Left hindlimb (tissue), 1 donor: ENCODE measurements around the gene CZIB.

Experiments
- DNase-seq: peaks from one replicate; pipeline ENCODE4 v3.0.0-alpha.2; 2018

The CZIB gene

DNA sequence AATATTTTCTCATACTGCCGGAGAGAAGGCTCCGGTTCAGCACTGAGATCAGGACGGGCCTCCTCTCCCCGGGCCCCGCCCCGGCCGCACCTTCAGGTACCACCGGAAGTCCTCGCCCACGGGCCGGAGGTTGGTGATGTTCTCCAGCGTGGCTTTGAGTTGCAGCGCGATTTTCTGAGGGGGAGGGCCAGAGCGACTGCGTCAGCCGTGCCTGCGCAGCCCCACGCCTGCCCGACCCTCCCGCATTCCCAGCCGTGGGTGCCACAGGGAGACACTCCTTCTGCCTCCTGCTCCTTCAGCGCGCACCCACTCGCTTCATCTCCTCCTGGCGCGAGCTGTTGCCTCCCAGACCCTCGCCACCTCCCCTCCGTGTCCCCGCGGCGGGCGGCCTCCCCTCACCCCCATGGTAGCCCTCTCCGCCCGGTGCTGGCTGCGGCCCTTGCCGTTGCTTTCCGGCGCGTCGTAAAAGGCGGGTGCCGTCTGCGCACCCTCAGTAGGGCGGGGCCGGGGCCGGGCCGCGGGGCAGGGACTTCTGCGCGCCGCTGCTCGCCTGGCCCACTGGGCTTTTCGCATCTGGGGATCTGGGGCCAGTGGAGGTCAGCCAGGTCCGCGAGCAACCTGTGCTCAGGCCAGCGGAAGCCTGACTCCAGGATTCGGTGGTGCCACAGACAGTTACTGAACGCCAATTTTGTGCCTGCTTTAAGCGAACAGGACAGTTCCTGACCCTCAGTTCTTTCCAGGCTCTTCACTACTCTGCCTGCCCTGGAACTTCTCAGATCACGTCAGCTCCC, at the start of gene CZIB:
Gene CZIB (minus strand): TSS at position 464 of the 791 bp plus-strand sequence. CDS start 59 bp downstream, at position 405.
- DNase-seq: peak; percentile 94

DNA sequence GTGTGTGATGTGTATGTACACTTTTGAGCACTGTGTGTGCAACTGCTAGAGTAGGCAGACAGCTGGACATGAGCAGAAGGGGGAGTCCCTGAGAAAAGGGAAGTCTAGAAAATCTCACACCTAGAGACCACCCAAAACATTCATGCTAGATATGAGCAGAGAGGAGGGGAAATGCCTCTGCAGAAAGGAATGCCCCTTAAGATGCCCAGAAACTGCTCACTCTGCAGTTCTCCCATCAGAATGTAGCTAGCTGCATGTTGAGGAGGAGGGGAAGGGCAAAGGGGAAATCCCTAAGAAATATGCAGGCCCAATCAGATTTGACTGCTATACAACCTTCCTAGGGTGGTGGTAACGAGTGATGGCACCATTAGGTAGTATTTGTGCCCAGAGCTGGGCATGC, 49.7 kb upstream of the CZIB start:
- DNase-seq: no peak

DNA sequence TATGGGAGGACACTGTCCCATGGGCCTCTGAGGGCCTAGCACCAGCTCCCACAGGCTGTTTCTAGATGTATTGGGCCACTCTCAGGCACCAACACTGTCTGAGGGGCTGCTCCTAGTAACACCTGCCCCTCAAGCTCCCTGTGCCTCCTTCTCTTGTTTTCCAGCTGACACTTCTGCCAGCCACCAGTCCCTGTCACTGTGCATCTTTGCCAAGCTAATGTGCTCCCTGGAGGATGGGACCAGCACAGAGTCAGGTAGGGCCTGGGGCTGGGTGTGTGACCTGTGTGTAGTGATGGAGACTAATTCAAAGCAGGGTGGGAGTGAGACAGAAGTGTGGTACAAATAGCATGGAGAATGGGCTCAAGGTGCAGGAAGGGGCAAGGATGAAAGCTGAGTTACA, 47.3 kb upstream of the CZIB start:
- DNase-seq: no peak

DNA sequence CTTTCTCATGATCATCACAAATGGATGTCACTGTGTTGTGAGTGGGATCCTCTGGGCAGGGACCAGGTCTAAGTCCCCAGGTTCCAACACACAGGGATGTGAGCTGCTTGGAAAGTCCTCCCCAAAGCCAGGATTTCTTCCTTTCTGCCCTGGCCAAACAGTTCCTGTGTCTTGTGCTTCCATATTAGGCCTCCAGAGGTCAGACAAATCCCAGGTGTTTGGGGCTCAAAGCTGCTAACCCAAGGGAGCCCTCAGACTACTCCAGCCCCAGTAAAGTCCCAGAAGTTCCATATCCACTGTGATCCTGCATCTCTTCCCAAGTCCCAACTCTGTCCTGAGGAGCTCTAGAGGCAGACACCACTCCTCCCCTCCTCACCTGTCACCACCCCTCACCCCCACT, 45.6 kb upstream of the CZIB start:
- no peak for DNase-seq

DNA sequence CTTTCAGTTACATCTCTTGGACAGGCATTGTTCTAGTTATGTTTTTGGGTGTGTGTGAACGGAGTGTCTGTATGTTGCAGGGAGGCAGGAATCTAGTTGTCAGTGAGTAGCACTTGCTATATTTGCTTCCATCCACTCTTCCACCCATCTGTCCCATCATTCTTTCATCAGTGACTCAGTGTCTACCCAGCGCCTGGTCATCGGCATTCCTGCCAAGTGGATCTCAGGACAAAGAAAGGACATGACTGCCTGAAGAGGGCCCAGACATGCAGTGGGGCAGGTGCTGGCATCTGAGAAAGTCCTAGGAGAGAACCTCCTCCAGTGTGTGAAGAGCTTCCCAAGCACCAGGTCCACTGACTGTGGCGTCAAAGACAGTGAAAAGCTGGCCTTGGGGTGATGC, 45.1 kb upstream of the CZIB start:
- DNase-seq: no peak

DNA sequence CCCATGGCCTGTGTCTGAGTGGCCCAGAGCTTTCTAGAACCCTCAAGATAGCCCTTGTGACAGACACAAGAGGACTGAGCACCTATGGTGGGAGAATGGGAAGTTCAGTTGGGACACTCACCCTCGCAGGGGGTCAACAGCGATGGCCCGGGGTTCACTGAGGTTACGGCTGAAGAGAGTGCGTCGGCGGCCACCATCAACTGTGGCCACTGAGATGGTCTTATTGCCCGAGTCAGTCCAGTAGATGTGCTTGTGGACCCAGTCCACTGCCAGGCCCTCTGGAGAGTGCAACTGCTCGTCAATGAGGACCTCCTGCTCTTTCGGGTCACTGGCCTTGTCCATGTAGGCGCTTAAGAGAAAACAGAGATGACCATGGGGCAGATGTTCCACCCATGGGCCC, 43.6 kb upstream of the CZIB start:
- DNase-seq: no peak

DNA sequence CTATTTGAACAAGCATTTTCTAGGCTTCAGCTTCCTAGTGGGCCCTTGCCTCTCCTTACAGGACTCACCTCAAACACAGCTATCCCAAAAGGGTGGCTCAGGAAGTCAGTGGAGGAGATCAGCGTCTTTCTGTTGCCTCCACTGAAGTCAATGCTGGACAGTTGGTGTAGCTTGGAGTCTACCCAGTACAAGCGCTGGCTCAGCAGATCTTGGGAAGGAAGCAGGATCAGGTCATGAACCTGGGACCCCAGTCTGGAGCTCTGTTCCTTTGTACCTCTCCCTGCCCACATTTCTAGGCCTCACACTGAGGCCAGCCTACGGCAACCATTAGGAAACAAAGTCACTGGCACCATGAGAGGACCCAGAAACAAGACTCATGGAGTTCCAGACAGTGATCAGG, 41.6 kb upstream of the CZIB start:
- no peak for DNase-seq

DNA sequence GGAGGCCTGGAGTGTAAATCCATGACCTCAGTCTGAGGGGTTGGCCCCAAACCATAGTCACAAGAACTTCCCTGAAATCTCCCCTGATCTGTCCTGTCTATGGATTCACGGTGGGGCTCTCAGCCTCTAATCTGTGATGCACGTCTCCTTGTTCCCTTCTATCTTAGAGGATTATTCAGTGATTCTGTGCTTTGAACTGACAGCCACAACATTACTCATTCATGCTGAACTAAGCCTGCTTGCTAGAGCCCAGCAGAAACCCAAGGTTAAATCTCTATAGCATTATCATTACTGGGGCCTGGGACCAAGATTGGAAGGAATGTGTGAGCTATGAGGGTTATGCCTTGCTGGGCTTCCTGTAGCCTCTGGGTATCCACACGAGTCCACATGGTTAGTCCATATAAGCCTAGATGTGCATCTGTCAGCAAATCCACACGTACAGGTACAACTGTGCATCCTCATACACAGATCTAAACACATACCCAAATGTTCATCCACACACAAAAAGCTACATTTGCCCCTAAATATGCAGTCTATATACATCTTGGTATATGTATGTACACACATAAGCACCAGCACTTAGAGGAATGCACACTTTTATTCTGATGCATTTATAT, 40.3 kb upstream of the CZIB start:
- no peak for DNase-seq

DNA sequence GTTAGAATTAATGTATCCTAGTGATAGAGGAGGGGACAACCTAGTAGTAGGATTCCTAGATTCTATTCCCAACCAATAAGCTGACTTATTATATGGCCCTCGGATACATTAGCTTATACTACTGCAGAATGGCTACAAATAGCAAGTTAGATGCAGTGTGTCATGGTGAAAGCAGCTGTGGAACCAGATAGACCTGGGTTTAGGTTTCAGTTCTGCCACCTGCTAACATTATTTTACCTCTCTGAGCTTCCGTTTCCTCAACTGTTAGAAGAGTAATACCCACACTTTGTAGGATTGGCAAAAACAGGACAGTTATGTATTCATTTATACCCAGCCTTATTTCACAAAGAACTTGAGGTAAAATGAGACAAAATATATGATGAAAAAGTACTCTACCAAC, 39.5 kb upstream of the CZIB start:
- no peak for DNase-seq

DNA sequence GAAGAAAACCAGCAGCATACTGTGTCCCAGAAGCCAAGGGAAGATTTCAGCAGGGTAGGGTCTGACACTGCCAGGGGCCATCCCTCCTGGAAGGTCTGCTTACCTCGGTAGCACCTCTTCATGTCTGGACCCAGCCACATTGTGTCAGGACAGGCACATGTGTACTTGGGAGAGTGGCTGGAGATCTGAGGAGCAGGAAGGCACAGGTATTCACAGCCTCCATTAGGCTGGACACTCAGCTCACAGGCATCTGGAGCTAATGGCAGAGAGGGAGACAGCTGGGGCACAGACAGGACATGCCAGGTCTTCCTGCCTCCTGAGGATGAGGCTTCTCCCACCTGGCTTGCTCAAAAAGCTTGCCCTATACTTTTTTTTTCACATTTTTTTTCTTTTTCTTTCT, 37.8 kb upstream of the CZIB start:
- DNase-seq: no peak

DNA sequence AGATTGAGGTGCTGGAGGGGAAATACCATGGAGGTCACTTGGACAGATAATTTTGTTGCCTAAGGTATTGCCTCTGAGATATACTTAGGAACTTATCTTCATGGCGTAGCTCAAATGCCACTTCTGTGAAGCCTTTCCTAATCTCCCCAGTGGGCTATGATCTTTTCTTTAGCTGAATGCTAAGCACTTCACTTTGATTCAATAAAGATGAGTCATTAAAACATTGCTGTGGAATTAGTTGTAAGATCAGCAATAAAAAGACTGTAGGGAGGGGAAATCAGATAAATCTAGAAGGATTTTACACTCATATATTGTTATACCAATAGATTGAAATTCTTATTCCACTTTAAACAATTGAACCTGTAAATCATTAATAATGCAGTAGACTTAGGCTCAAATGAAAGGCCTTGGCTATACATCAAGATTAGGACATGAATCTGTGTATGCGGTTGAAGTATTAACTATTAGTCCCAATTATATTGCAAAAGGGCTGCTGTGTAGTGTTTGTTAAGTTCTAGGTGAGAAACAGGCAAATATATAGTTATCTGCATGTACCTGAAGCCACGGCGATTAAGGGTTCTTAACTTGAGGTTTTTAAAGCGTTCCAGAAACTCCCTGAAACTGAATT, 37.1 kb upstream of the CZIB start:
- DNase-seq: no peak

DNA sequence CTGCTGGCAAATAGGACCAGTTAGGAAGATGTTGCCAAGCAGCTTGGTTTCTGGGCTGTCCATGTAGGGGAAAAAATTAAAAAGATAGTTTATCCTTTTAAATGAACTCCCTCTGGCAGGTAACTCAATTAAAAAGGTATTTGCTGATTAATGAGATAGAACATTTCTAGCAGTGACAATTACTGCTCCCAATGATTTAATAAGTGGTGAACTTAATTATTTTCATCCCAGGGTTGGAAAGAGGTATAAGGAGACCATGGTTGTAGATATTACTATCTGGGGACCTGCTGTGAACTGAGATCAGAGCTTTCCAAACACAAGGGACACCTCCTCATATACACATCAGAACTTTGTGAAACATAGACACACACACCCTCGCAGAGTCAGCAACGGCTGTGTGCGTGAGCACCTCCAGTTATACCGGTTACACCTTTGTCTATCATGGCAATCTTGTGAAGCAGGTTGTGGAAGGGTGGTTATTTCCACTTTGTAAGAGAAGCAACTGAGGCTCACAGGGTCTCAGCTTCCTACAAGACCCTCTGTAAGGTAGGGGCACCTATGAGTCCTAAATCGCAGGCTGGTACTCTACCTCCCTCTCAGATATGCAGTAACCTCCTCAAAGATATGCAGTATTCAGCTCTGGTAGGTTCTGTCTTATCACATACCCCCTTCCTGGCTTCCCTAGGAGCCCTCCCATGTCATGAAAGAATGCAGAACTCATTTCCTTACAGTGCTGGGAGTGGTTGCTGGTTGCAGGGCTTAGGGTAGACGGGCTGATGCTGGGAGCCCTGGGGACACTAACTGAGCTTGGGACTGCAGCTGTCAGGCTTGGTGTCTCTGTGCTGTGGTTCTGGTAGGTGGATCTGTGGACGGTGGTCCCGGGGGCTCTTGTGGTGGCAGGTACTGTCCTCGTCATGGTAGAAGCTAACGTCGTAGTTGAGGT, 36.3 kb upstream of the CZIB start:
- no peak for DNase-seq

DNA sequence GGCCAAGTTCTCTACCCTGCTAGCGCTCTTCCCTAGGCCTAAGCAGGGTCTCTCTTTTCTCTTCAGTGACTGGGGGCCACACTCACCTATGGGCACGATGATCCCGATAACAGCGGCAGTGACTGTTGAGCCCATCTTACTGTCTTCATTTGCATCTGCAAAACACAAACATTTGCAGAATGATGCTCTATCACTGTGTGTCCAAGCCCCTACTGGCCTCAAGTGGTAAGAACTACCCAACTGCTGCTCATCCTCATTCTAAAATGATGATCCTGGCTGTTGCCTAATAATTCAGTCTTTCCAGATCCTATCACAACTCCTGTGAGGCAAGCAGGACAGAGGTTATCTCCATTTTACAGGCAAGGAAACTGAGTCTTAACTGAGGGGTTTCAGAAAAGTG, 34.6 kb upstream of the CZIB start:
- DNase-seq: no peak

DNA sequence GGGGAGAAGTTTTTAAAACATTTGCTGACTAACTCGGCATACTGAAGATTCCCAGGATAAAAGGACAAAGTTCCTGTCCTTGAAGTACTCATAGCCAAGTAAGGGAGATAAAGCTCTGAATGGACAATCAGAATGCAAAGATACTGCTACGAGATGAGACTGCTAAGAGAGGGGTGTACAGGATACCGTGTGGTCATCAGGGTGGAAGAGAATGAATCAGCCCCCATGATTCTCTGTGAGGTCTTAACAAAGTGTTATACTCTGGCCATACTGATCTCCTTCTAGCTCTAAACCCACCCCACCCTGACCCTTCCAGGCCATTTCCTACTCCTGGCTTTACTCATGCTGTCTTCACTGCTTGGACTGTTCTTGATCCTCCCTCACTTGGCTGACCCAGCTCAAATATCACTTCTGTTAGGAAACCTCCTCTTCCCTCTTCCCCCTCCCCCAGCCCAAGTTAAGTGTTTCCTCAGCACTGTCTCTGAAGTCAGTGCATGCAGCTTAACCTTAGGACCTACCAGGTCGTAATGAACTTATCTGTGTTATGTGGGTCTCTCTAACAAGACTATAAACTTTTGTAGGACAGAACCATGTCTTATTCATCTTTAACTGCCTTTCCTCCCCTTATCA, 33.7 kb upstream of the CZIB start:
- DNase-seq: no peak

DNA sequence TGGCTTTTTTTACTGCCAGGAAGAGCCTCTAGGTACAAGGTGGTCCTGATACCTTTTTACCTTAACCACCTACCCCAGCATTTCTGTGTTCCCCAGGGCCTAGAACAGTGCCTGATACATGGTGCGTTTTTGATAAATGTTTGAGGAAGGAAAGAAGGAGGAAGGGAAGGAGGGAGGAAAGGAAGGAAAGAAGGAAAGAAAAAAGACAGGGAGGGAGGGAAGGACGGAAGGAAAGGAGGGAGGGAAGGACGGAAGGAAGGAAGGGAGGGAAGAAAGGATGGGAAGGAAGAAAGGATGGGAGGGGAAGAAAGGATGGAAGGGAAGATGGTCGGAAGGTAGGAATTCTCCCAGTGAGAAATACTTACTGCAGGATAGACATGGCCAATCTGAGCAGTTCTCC, 29.9 kb upstream of the CZIB start:
- no peak for DNase-seq

DNA sequence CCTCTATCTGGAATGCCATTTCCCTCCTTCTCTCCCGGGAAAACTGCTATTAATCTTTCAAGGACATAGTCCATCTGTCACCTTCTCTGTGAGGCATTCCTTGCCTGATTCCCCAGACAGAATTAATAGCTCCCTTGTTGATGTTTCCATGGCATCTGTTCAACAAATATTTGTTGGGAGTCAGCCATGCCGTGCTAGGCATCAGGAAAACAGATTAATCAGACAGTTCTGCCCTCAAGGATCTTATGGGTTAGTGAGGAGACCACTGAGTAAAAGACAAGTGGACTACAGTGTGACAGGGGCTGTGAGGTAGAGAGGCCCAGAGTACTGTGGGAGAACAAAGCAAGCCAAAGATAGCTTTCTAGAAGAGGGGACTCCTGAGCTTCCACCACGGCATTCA, 29.3 kb upstream of the CZIB start:
- DNase-seq: no peak

DNA sequence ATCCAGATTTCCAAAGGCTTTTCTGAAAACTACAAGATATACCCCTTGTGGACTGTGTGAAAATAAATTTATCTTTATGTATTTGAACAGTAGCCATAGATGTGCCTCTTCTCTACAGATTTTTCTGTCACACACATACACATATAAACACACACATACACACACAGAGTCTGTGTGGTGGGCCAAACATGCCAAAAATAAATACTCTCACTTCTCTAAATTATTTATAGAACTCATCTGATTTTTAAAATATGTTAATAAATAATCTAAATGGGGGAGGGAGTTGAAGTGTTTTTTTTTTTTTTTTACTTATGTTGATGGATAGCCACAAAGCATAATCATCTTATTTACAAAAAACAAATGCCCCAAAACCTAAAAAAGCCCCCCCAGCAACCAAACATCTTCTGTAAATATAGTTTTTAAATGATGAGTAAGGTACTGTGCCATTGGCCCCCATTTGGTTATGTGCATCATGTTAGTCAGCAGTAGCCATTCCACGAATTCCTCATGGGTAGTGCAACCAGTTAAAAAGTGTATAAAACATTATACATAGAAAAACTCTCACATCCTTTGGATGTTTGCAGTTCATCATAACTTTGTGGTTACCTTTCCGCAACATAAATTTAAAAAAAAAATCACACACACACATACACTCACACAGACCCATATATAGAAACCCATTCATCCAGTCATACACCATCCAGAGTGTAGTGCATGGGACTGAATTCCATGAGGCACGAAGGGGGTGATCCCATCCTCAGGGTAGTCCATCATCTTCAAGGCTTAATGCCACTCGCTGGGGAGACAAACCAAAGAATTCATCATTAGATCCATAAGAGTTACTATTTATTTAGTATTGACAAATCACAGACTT, 26.1 kb upstream of the CZIB start:
- DNase-seq: no peak

DNA sequence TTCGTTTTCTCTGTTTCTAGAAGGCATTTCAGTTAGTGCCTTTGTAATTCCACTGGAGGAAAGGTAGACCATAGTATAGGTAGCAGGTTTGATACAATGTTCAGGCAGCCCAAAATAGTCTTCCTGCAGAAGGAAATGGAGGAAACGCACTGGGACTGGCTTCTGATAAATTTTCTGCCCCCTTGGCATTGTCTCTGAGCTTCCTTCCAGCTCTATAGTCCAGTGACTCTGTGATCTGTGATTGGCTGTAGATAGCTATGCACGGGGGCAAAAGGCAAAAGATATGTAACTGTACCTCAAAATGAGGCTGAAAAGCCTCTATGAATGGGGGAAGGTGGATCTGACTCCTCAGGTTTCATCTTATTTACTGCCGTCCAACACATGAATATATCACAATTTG, 23.7 kb upstream of the CZIB start:
- no peak for DNase-seq

DNA sequence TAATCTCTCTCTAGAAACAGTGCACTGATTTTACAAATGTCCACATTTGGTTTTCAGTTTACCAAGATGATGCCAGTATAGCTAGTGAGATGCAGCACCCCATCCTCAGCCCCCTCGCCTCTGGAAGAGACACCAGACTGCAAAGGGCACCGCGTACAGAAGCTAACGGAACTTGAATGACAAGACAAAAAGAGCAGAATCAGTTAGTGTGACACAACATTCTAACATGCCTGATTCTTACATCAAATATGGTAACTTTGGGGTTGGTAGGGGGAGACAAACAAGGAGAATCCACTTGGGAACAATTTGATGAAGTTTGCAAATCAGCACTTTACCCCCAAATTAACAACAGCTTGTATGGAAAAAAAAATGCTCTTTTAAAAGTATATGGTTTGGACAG, 21.9 kb upstream of the CZIB start:
- no peak for DNase-seq

DNA sequence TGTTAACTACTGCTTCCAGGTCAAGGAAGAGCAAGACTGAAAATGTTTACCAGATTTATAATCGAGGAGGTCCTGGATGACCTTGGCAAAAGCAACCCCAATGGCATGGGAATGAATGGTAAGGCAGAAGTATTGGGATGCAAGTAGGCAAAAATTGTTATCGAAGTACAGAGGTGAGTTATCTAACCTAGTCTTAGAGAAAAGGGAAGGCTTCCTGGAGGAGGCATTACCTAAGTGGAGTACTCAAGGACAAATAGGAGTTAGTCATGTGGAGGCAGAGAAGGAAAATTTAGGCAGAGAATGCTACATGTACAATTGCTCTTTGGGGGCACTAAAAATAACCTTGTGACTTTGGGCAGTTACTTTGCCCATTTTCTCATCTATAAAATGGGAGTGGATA, 21.4 kb upstream of the CZIB start:
- no peak for DNase-seq
